HEK293 (cell line): ENCODE results near the gene H3-3A.

Experiments used
- CTCF ChIA-PET: fragments of 350-600 bp; formaldehyde crosslinking; extraction: SDS; loops from one replicate; lab custom pipeline; 2021; ENCODE audit warnings: antibody characterized with exemption; lab: Yijun Ruan, JAX
- POLR2A ChIA-PET: fragments of 300-600 bp; formaldehyde crosslinking; extraction: SDS; loops from one replicate; lab custom pipeline; 2020; ENCODE audit warnings: antibody characterized with exemption, inconsistent platforms; lab: Yijun Ruan, JAX
- H3K27ac ChIP-seq: fragments of 200-500 bp; sonication (Bioruptor generic); 2 replicates; pipeline ENCODE4 v1.5.1; 2014; ENCODE audit warnings: low read depth, low read length, control low read depth, inconsistent platforms; ENCODE audit errors: extremely low read depth
- H3K36me3 ChIP-seq, 2 experiments: fragments of 200-500 bp in 1 of 2; sonication (Bioruptor generic) in 1 of 2; 1 replicate in 1 of 2; 2 replicates in 1 of 2; pipeline ENCODE4 v1.5.1; 2014 to 2017; ENCODE audit warnings: inconsistent platforms in 2 of 2, low read length in 2 of 2; ENCODE audit not compliant: control insufficient read depth in 2 of 2, insufficient read depth in 1 of 2
- H3K4me1 ChIP-seq: fragments of 200-500 bp; sonication (Bioruptor generic); 2 replicates; pipeline ENCODE4 v1.5.1; 2014; ENCODE audit warnings: mild to moderate bottlenecking, low read length, inconsistent platforms; ENCODE audit not compliant: control insufficient read depth, insufficient read depth
- H3K4me3 ChIP-seq: 2 replicates; pipeline ENCODE4 v1.5.1; 2011; ENCODE audit warnings: low read depth, mild to moderate bottlenecking, control low read depth, low read length, moderate library complexity
- H3K9me3 ChIP-seq: fragments of 200-500 bp; sonication (Bioruptor generic); 2 replicates; pipeline ENCODE4 v1.5.1; 2014; ENCODE audit warnings: low read depth, low read length, inconsistent platforms; ENCODE audit not compliant: control insufficient read depth, insufficient read depth
- ATF2 ChIP-seq: fragments of 450-650 bp; formaldehyde crosslinking; IDR thresholded peaks from 2 replicates; pipeline ENCODE4 v1.5.1; 2016; ENCODE audit warnings: missing biosample characterization, missing genetic modification characterization, low read depth
- GLIS1 ChIP-seq: fragments of 450-650 bp; formaldehyde crosslinking; IDR thresholded peaks from 2 replicates; pipeline ENCODE4 v1.5.1; 2016; ENCODE audit warnings: missing biosample characterization, missing genetic modification characterization
- KLF8 ChIP-seq: fragments of 450-650 bp; formaldehyde crosslinking; IDR thresholded peaks from 2 replicates; pipeline ENCODE4 v1.5.1; 2016; ENCODE audit warnings: missing biosample characterization, missing genetic modification characterization
- PATZ1 ChIP-seq: fragments of 450-650 bp; formaldehyde crosslinking; IDR thresholded peaks from 2 replicates; pipeline ENCODE4 v1.5.1; 2016; ENCODE audit warnings: missing biosample characterization, missing genetic modification characterization
- REPIN1 ChIP-seq: fragments of 450-650 bp; formaldehyde crosslinking; IDR thresholded peaks from 2 replicates; pipeline ENCODE4 v1.5.1; 2017; ENCODE audit warnings: missing biosample characterization, missing genetic modification characterization, low read depth
- WT1 ChIP-seq: fragments of 450-650 bp; formaldehyde crosslinking; IDR thresholded peaks from 2 replicates; pipeline ENCODE4 v1.5.1; 2016; ENCODE audit warnings: missing biosample characterization, missing genetic modification characterization
- ZBTB44 ChIP-seq: fragments of 450-650 bp; IDR thresholded peaks from 2 replicates; pipeline ENCODE4 v1.5.1; 2018; ENCODE audit warnings: missing biosample characterization, mild to moderate bottlenecking, missing genetic modification characterization
- ZEB2 ChIP-seq: fragments of 450-650 bp; formaldehyde crosslinking; IDR thresholded peaks from 2 replicates; pipeline ENCODE4 v1.5.1; 2016; ENCODE audit warnings: missing biosample characterization, missing genetic modification characterization
- ZNF169 ChIP-seq: fragments of 450-650 bp; formaldehyde crosslinking; IDR thresholded peaks from 2 replicates; pipeline ENCODE4 v1.5.1; 2016; ENCODE audit warnings: missing biosample characterization, missing genetic modification characterization
- ZNF174 ChIP-seq: fragments of 450-650 bp; formaldehyde crosslinking; IDR thresholded peaks from 2 replicates; pipeline ENCODE4 v1.5.0; 2017; ENCODE audit warnings: missing biosample characterization, mild to moderate bottlenecking, missing genetic modification characterization
- ZNF280C ChIP-seq: fragments of 450-650 bp; formaldehyde crosslinking; IDR thresholded peaks from 2 replicates; pipeline ENCODE4 v1.5.1; 2016; ENCODE audit warnings: missing biosample characterization, missing genetic modification characterization
- ZNF354C ChIP-seq: fragments of 450-650 bp; formaldehyde crosslinking; IDR thresholded peaks from 2 replicates; pipeline ENCODE4 v1.5.1; 2016; ENCODE audit warnings: missing biosample characterization, missing genetic modification characterization, low read depth, borderline replicate concordance
- ZNF362 ChIP-seq: fragments of 450-650 bp; formaldehyde crosslinking; IDR thresholded peaks from 2 replicates; pipeline ENCODE4 v1.5.1; 2016; ENCODE audit warnings: missing biosample characterization, missing genetic modification characterization
- ZNF521 ChIP-seq: fragments of 450-650 bp; formaldehyde crosslinking; IDR thresholded peaks from 2 replicates; pipeline ENCODE4 v1.5.1; 2017; ENCODE audit warnings: missing biosample characterization, mild to moderate bottlenecking, missing genetic modification characterization
- ZNF580 ChIP-seq: fragments of 450-650 bp; formaldehyde crosslinking; IDR thresholded peaks from 2 replicates; pipeline ENCODE4 v1.5.1; 2016; ENCODE audit warnings: missing biosample characterization, missing genetic modification characterization
- ZNF639 ChIP-seq: fragments of 450-650 bp; formaldehyde crosslinking; IDR thresholded peaks from 2 replicates; pipeline ENCODE4 v1.5.1; 2016; ENCODE audit warnings: missing biosample characterization, missing genetic modification characterization
- ZNF776 ChIP-seq: fragments of 450-650 bp; formaldehyde crosslinking; IDR thresholded peaks from 2 replicates; pipeline ENCODE4 v1.5.0; 2017; ENCODE audit warnings: missing biosample characterization, missing genetic modification characterization, borderline replicate concordance
- ZNF843 ChIP-seq: fragments of 450-650 bp; formaldehyde crosslinking; IDR thresholded peaks from 2 replicates; pipeline ENCODE4 v1.5.1; 2016; ENCODE audit warnings: missing biosample characterization, missing genetic modification characterization
- ZSCAN5A ChIP-seq: fragments of 450-650 bp; formaldehyde crosslinking; IDR thresholded peaks from 2 replicates; pipeline ENCODE4 v1.5.1; 2016; ENCODE audit warnings: missing biosample characterization, missing genetic modification characterization

H3-3A gene

GRCh38 chr1:226033582-226033981 lies 28.9 kb upstream of the H3-3A start:
- no peaks in the 10 kb centered on the region for H3K36me3 ChIP-seq
- POLR2A ChIA-PET = interaction anchor here (2.3 kb wide), 1 partner anchor 29 kb away, joined by 11 read pairs; the partner anchor contains the start of gene H3-3A
- no peak for TF ChIP-seq ZSCAN5A (tag by site-specific recombination)
- no peak for TF ChIP-seq ZNF169 (tag by site-specific recombination)
- no peak for TF ChIP-seq ZNF354C (tag by site-specific recombination)
- TF ChIP-seq ZNF521 = 0 out of 2 replicates have a peak, but pooled peaks have one; percentile 24
- H3K9me3 ChIP-seq = no peaks in the 10 kb centered on the region
- no peaks in the 10 kb centered on the region for H3K4me1 ChIP-seq
- CTCF ChIA-PET = no interaction called here
- no peak overlapping the region for H3K27ac ChIP-seq
- H3K4me3 ChIP-seq = no peak overlapping the region

GRCh38 chr1:226033991-226034390 lies 28.5 kb upstream of the H3-3A start:
- Histone ChIP-seq H3K9me3 (no peaks in the 10 kb centered on the region), H3K27ac (no peak overlapping the region)
- TF ChIP-seq ZNF776 (tag by site-specific recombination) = no peak
- TF ChIP-seq ZNF174 = no peak
- TF ChIP-seq ZNF362 (tag by site-specific recombination) = peak; percentile 92
- no peak for TF ChIP-seq KLF8 (tag by site-specific recombination)
- TF ChIP-seq, all 188 proteins: peak for 1
- Histone ChIP-seq H3K4me1 (no peaks in the 10 kb centered on the region), H3K4me3 (no peak overlapping the region), H3K36me3 (no peaks in the 10 kb centered on the region)
- CTCF ChIA-PET = interaction anchor here (1.1 kb wide), 1 partner anchor 31 kb away, joined by 5 read pairs; no protein-coding TSS in a partner anchor
- POLR2A ChIA-PET = interaction anchor here (2.3 kb wide), 1 partner anchor 28 kb away, joined by 11 read pairs; the partner anchor contains the start of gene H3-3A

- CTCF ChIA-PET = interaction anchor here (1.1 kb wide), 1 partner anchor 30 kb away, joined by 5 read pairs; no protein-coding TSS in a partner anchor
- no peak overlapping the region for H3K4me3 ChIP-seq
- no peak overlapping the region for H3K27ac ChIP-seq
- POLR2A ChIA-PET = interaction anchor here (2.3 kb wide), 1 partner anchor 28 kb away, joined by 11 read pairs; the partner anchor contains the start of gene H3-3A
- no peaks in the 10 kb centered on the region for H3K36me3 ChIP-seq
- H3K9me3 ChIP-seq = no peaks in the 10 kb centered on the region
- H3K4me1 ChIP-seq = no peaks in the 10 kb centered on the region
- TF ChIP-seq PATZ1 (tag by site-specific recombination) (no peak), ZBTB44 (no peak), WT1 (tag by site-specific recombination) (no peak), REPIN1 (tag by site-specific recombination) (no peak), ATF2 (tag by site-specific recombination) (no peak), ZNF639 (tag by site-specific recombination) (no peak), GLIS1 (tag by site-specific recombination) (no peak), ZEB2 (tag by site-specific recombination) (no peak), ZNF280C (tag by site-specific recombination) (no peak), ZNF580 (tag by site-specific recombination) (no peak), ZNF843 (tag by site-specific recombination) (no peak)
Observed at GRCh38 chr1:226034482-226034881, 28.0 kb upstream of the H3-3A start.
